Type B pancreatic cell (in vitro differentiated cells): ENCODE results near the gene NCKAP1. TPM values are rescaled to one million over a fixed set of nuclear protein-coding genes. Genes with fewer than 3 reads are reported as not detected.
A peak's percentile ranks its signal among the peaks of the same experiment; 100 is the strongest.

Experiments used
- DNase-seq: peaks from one replicate; pipeline ENCODE4 v3.0.0; 2021; ENCODE audit warnings: mixed read lengths; ENCODE audit not compliant: unreplicated experiment; ENCODE audit errors: extremely low spot score
- H3K27ac Mint-ChIP-seq: 2 replicates; pipeline ENCODE4 v1.8.0; 2021; ENCODE audit warnings: mild to moderate bottlenecking, mixed read lengths
- H3K27me3 Mint-ChIP-seq: 2 replicates; pipeline ENCODE4 v1.8.0; 2021; ENCODE audit warnings: mixed read lengths
- H3K36me3 Mint-ChIP-seq: 2 replicates; pipeline ENCODE4 v1.8.0; 2021; ENCODE audit warnings: mixed read lengths
- H3K4me1 Mint-ChIP-seq: one replicate; pipeline ENCODE4 v1.8.0; 2021; ENCODE audit warnings: mixed read lengths; ENCODE audit not compliant: unreplicated experiment
- H3K4me3 Mint-ChIP-seq: 2 replicates; pipeline ENCODE4 v1.8.0; 2021; ENCODE audit warnings: mild to moderate bottlenecking, mixed read lengths
- H3K9me3 Mint-ChIP-seq: 2 replicates; pipeline ENCODE4 v1.8.0; 2021; ENCODE audit warnings: mixed read lengths
- CTCF ChIP-seq: fragments of 200-600 bp; sonication (generic); conservative IDR thresholded peaks from 2 replicates; pipeline ENCODE4 v1.5.0; 2021; ENCODE audit warnings: antibody characterized with exemption, mild to moderate bottlenecking
- total RNA-seq: library from RNA; stranded (reverse); gene quantifications from 2 replicates; pipeline ENCODE4 v1.2.1, GENCODE V29; 2021; ENCODE audit warnings: low replicate concordance

The NCKAP1 gene
- total RNA-seq, 1 donor from 2014 or later, result 104 TPM

GRCh38 chr2:182867426-182868053 lies 170.7 kb downstream of the NCKAP1 start:
- no peak overlapping the region for H3K27ac Mint-ChIP-seq
- H3K4me1 Mint-ChIP-seq, result peaks cover 36% of the 10 kb centered on the region
- no peaks in the 10 kb centered on the region for H3K9me3 Mint-ChIP-seq
- no peak for DNase-seq
- peak overlapping the region; percentile 87 for H3K4me3 Mint-ChIP-seq
- TF ChIP-seq CTCF, result no peak
- no peaks in the 10 kb centered on the region for H3K36me3 Mint-ChIP-seq
- peaks cover 49% of the 10 kb centered on the region for H3K27me3 Mint-ChIP-seq

DNA sequence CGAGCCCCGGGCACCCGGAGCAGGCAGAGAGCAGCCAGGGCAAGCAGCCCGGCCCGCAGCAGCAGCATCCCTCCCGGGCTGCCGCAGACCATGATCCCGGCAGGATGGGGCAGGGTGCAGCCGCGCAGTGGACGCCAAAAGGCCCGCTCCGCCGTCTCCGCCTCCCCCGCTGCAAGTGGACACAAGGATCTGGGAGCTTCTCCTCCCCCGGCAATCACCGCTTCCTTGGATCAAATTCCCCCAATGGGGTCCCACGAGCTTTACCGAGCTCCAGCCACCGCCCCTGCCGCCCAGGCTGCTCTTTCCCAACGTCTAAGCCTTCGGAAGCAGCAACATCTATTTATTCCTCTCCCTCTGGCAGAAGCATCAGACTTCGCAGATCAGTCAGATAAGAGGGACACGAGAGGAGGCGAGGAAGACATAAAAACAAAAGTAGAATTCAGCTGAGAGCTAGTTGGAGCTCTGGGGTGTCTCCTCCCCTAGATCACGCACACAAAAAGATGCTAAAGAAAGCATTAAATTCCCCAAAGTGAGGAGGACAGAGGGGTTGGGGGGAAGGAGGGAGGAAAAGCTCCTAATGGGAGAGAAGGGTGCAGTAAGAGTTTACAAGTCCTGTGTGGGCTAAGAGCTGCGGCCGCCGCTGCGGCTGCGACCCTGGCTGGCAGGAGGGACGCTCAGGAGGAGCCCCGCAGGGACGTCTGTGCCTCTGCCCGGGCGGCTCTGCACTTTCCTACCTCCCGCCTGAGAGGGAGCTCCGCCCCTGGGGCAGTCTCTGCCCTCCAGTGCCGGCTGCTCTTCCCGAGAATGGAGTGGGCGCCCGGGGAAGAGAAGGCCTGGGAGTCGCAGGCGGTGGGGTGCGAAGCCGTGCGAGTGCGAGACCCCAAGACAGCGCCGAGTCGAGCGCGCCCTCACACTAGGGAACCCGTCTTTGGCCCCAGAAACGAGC lies 171.5 kb downstream of the NCKAP1 start, which contains the start of gene FRZB:
Gene FRZB, minus strand, starts transcription at position 177 of the 946 bp plus-strand sequence. Its CDS starts 85 bp downstream, at position 92.
- Mint-ChIP-seq H3K27me3 (peaks cover 49% of the 10 kb centered on the region), H3K9me3 (no peaks in the 10 kb centered on the region), H3K4me1 (peaks cover 42% of the 10 kb centered on the region), H3K4me3 (peak within 1 kb of the TSS; percentile 87), H3K36me3 (no peaks in the 10 kb centered on the region), H3K27ac (peak within 1 kb of the TSS; percentile 75)
- peak; percentile 73 for DNase-seq
- no peak for TF ChIP-seq CTCF

- Mint-ChIP-seq H3K4me3 (peak overlapping the region; percentile 87), H3K36me3 (no peaks in the 10 kb centered on the region), H3K27me3 (peaks cover 53% of the 10 kb centered on the region), H3K4me1 (peaks cover 42% of the 10 kb centered on the region), H3K27ac (no peak overlapping the region), H3K9me3 (no peaks in the 10 kb centered on the region)
- TF ChIP-seq CTCF, result no peak
- DNase-seq, result no peak
Measured at GRCh38 chr2:182866095-182866460, 172.2 kb downstream of the NCKAP1 start.

DNA sequence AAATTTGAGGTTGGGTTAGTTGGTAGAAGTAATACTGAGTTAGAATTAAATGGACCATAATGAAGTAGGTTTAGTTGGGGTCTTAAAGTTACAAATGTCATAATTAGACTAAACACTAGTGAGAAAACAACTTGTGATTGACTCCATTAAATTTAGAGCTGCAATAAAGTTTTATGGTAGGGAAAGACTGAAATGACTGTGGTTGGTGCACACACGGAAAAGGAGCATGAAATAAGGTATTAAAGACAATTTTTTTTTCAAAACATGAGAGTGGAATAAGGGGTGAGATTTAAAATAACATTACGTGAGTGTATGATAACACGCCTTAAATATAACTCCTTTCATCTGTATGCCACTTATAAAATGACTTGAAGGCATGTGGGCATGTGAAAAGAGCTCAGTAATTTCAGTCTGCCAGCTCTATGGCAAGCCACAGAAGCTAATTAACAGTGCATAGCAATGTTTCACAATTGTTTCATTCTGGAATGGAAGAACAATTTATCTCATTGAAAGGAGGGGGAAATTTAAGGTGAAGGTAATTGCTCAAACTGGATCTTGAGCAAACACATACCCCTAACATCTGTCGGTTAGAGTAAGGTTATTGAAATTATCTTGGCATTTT lies 173.2 kb downstream of the NCKAP1 start:
- peak overlapping the region; percentile 87 for H3K4me3 Mint-ChIP-seq

More for the DNA sequence above, 173.2 kb downstream of the NCKAP1 start:
- Mint-ChIP-seq H3K27ac (no peak overlapping the region), H3K4me1 (peaks cover 42% of the 10 kb centered on the region), H3K27me3 (peaks cover 53% of the 10 kb centered on the region), H3K9me3 (no peaks in the 10 kb centered on the region), H3K36me3 (no peaks in the 10 kb centered on the region)
- TF ChIP-seq CTCF, result no peak
- no peak for DNase-seq
